Activated T-cell treated with anti-CD3 and anti-CD28 coated beads, Interleukin-2, amount 50 U/mL, for 1 hour (primary cell): ENCODE results near the gene CRAMP1.

Experiments used
- DNase-seq: peaks from one replicate; pipeline ENCODE4 v3.0.0-alpha.2; 2020

Gene CRAMP1

GRCh38 chr16:1634541-1634940, 22.4 kb downstream of the CRAMP1 start:
- DNase-seq: no peak

GRCh38 chr16:1635070-1635469, 22.9 kb downstream of the CRAMP1 start:
- DNase-seq: no peak

- DNase-seq: no peak
Measured at GRCh38 chr16:1637526-1637925, 25.4 kb downstream of the CRAMP1 start.

- no peak for DNase-seq
Measured at GRCh38 chr16:1638757-1639156, 26.6 kb downstream of the CRAMP1 start.

- no peak for DNase-seq
Measured at GRCh38 chr16:1639282-1639681, 27.1 kb downstream of the CRAMP1 start.

- no peak for DNase-seq
Measured at GRCh38 chr16:1639860-1640259, 27.7 kb downstream of the CRAMP1 start.

GRCh38 chr16:1640261-1640941, 28.2 kb downstream of the CRAMP1 start:
- no peak for DNase-seq

- no peak for DNase-seq
Measured at GRCh38 chr16:1641261-1641660, 29.1 kb downstream of the CRAMP1 start.

- DNase-seq: no peak
Measured at GRCh38 chr16:1642148-1642547, 30.0 kb downstream of the CRAMP1 start.

- no peak for DNase-seq
Measured at GRCh38 chr16:1642753-1643152, 30.6 kb downstream of the CRAMP1 start.

GRCh38 chr16:1643521-1643920, 31.4 kb downstream of the CRAMP1 start:
- no peak for DNase-seq

GRCh38 chr16:1645914-1646525, 33.9 kb downstream of the CRAMP1 start:
- DNase-seq: peak; percentile 24

GRCh38 chr16:1647856-1648255, 35.7 kb downstream of the CRAMP1 start:
- DNase-seq: no peak

- no peak for DNase-seq
Measured at GRCh38 chr16:1650131-1650530, 38.0 kb downstream of the CRAMP1 start.

GRCh38 chr16:1651094-1651973, 39.2 kb downstream of the CRAMP1 start:
- no peak for DNase-seq

GRCh38 chr16:1651974-1652312, 39.8 kb downstream of the CRAMP1 start:
- no peak for DNase-seq

- DNase-seq: no peak
Measured at GRCh38 chr16:1653023-1653422, 40.9 kb downstream of the CRAMP1 start.

- DNase-seq: no peak
Measured at GRCh38 chr16:1654505-1655268, 42.5 kb downstream of the CRAMP1 start.

- no peak for DNase-seq
Measured at GRCh38 chr16:1655269-1655807, 43.2 kb downstream of the CRAMP1 start.

GRCh38 chr16:1655909-1656807, 44.0 kb downstream of the CRAMP1 start:
- DNase-seq: no peak

- no peak for DNase-seq
Measured at GRCh38 chr16:1656808-1657617, 44.9 kb downstream of the CRAMP1 start.
